ENCODE measurements around the gene LAMC2. TPM values are rescaled to one million over a fixed set of nuclear protein-coding genes. Genes with fewer than 3 reads are reported as not detected.
A peak's percentile ranks its signal among the peaks of the same experiment; 100 is the strongest.

The LAMC2 gene
- polyA plus RNA-seq, 1 donor (not counting 4 experiments of a cell fraction or from before 2014, with no cell fraction given): 1,627 TPM

- Histone ChIP-seq H3K79me2 (ENCODE audit: control insufficient read depth, insufficient read depth, low read length) (no peaks in the 10 kb centered on the region), H3K4me1 (ENCODE audit: control insufficient read depth, extremely low read depth, insufficient read depth, low read length) (peaks cover 54% of the 10 kb centered on the region), H3K9me3 (ENCODE audit: control insufficient read depth, low read depth, low read length) (no peaks in the 10 kb centered on the region), H3K4me2 (ENCODE audit: control insufficient read depth, extremely low read depth, insufficient read depth, low read depth, low read length) (no peak overlapping the region), H4K20me1 (ENCODE audit: control insufficient read depth, extremely low read depth, insufficient read depth, low read length) (no peaks in the 10 kb centered on the region), H3K27me3 (ENCODE audit: control insufficient read depth, extremely low read depth, insufficient read depth, low read length) (no peaks in the 10 kb centered on the region), H3K9ac (ENCODE audit: control insufficient read depth, extremely low read depth, insufficient read depth, low read length) (no peak overlapping the region), H3K4me3 (ENCODE audit: control insufficient read depth in 2 of 3, extremely low read depth in 1 of 3, insufficient read depth in 2 of 3, low read depth in 1 of 3, low read length in 3 of 3) (no peak overlapping the region), H3K36me3 (ENCODE audit: control insufficient read depth in 2 of 2, extremely low read depth in 1 of 2, insufficient read depth in 2 of 2, low read length in 2 of 2) (no peaks in the 10 kb centered on the region), H3K9me1 (ENCODE audit: control insufficient read depth, extremely low read depth, insufficient read depth, low read length) (no peaks in the 10 kb centered on the region), H2AFZ (ENCODE audit: control insufficient read depth, low read length) (no peak overlapping the region), H3K27ac (ENCODE audit: control insufficient read depth, insufficient read depth, low read length) (no peak overlapping the region)
- TF ChIP-seq CTCF (optimal IDR thresholded peaks at IDR 0.05 in 1 of 3, IDR thresholded peaks at IDR 0.05 in 1 of 3, conservative IDR thresholded peaks at IDR 0.05 in 1 of 3; ENCODE audit: extremely low read depth in 1 of 3, insufficient read depth in 2 of 3, low read length in 3 of 3): no peak
- no peak for TF ChIP-seq EZH2 (IDR thresholded peaks at IDR 0.05; ENCODE audit: low read length)
- dilution Hi-C loops (cut with MboI; ENCODE audit: extremely low pct_ligation_motif_present, low sequenced_read_pairs): no loop called here
- FAIRE-seq (peak; percentile 32), DNase-seq (ENCODE audit: low read depth, low spot score) (no peak)
These were observed 90.5 kb downstream of the LAMC2 start for GRCh38 chr1:183276386-183277080.

- FAIRE-seq: peak; percentile 86
- peak overlapping the region; percentile 60 for H3K4me2 ChIP-seq (ENCODE audit: control insufficient read depth, extremely low read depth, insufficient read depth, low read depth, low read length)
These were observed 92.0 kb downstream of the LAMC2 start for GRCh38 chr1:183277821-183278738.

More at GRCh38 chr1:183277821-183278738, 92.0 kb downstream of the LAMC2 start:
- peak overlapping the region; percentile 85 for H3K9ac ChIP-seq (ENCODE audit: control insufficient read depth, extremely low read depth, insufficient read depth, low read length)
- no peak for DNase-seq (ENCODE audit: low read depth, low spot score)
- H3K4me1 ChIP-seq (ENCODE audit: control insufficient read depth, extremely low read depth, insufficient read depth, low read length): peaks cover 55% of the 10 kb centered on the region
- peak overlapping the region; percentile 97 for H3K27ac ChIP-seq (ENCODE audit: control insufficient read depth, insufficient read depth, low read length)
- H3K4me3 ChIP-seq (ENCODE audit: control insufficient read depth in 2 of 3, extremely low read depth in 1 of 3, insufficient read depth in 2 of 3, low read depth in 1 of 3, low read length in 3 of 3): no peak overlapping the region
- TF ChIP-seq EZH2 (IDR thresholded peaks at IDR 0.05; ENCODE audit: low read length) (no peak), CTCF (optimal IDR thresholded peaks at IDR 0.05 in 1 of 3, IDR thresholded peaks at IDR 0.05 in 1 of 3, conservative IDR thresholded peaks at IDR 0.05 in 1 of 3; ENCODE audit: extremely low read depth in 1 of 3, insufficient read depth in 2 of 3, low read length in 3 of 3) (no peak)
- no peaks in the 10 kb centered on the region for H3K36me3 ChIP-seq (ENCODE audit: control insufficient read depth in 2 of 2, extremely low read depth in 1 of 2, insufficient read depth in 2 of 2, low read length in 2 of 2)
- H3K9me3 ChIP-seq (ENCODE audit: control insufficient read depth, low read depth, low read length): no peaks in the 10 kb centered on the region
- no peaks in the 10 kb centered on the region for H3K9me1 ChIP-seq (ENCODE audit: control insufficient read depth, extremely low read depth, insufficient read depth, low read length)
- dilution Hi-C loops (cut with MboI; ENCODE audit: extremely low pct_ligation_motif_present, low sequenced_read_pairs): no loop called here
- H3K79me2 ChIP-seq (ENCODE audit: control insufficient read depth, insufficient read depth, low read length): no peaks in the 10 kb centered on the region
- H4K20me1 ChIP-seq (ENCODE audit: control insufficient read depth, extremely low read depth, insufficient read depth, low read length): no peaks in the 10 kb centered on the region
- H3K27me3 ChIP-seq (ENCODE audit: control insufficient read depth, extremely low read depth, insufficient read depth, low read length): no peaks in the 10 kb centered on the region
- no peak overlapping the region for H2AFZ ChIP-seq (ENCODE audit: control insufficient read depth, low read length)
